Muscle layer of colon (tissue), 2 donors: Measurements from ENCODE around the gene PYM1.

Experiments
- H3K27ac ChIP-seq: one replicate; pipeline ENCODE4 v1.7.0; 2013; ENCODE audit warnings: low read depth, mild to moderate bottlenecking, low read length, moderate library complexity
- H3K27me3 ChIP-seq, 2 donors: one replicate each; pipeline ENCODE4 v1.7.0; 2013; ENCODE audit warnings: low read length in 2 of 2, mild to moderate bottlenecking in 2 of 2; ENCODE audit not compliant: insufficient read depth in 2 of 2, control insufficient read depth in 1 of 2
- H3K36me3 ChIP-seq: one replicate; pipeline ENCODE4 v1.7.0; 2013; ENCODE audit warnings: mild to moderate bottlenecking, low read length; ENCODE audit not compliant: insufficient read depth
- H3K4me1 ChIP-seq: one replicate; pipeline ENCODE4 v1.7.0; 2013; ENCODE audit warnings: mild to moderate bottlenecking, low read length; ENCODE audit not compliant: insufficient read depth
- H3K4me3 ChIP-seq, 2 donors: one replicate each; pipeline ENCODE4 v1.7.0; 2013; ENCODE audit warnings: low read length in 2 of 2, low read depth in 1 of 2, mild to moderate bottlenecking in 1 of 2, moderate library complexity in 1 of 2
- H3K9ac ChIP-seq: one replicate; pipeline ENCODE4 v1.7.0; 2013; ENCODE audit warnings: low read length
- H3K9me3 ChIP-seq: one replicate; pipeline ENCODE4 v1.7.0; 2013; ENCODE audit warnings: mild to moderate bottlenecking, low read length
- donor health status: abdominal sarcoma.
- donor health status: Adenocarcinoma of cecum.

PYM1 gene

GRCh38 chr12:55965240-55965639 is 37.5 kb upstream of the PYM1 start:
- Histone ChIP-seq H3K27ac (no peak overlapping the region), H3K9me3 (no peaks in the 10 kb centered on the region), H3K4me1 (peaks cover 17% of the 10 kb centered on the region), H3K9ac (no peak overlapping the region), H3K36me3 (no peaks in the 10 kb centered on the region), H3K27me3 (no peaks in the 10 kb centered on the region), H3K4me3 (no peak overlapping the region)

- Histone ChIP-seq H3K27me3 (no peaks in the 10 kb centered on the region), H3K27ac (no peak overlapping the region), H3K4me1 (peaks cover 17% of the 10 kb centered on the region), H3K36me3 (no peaks in the 10 kb centered on the region), H3K4me3 (no peak overlapping the region), H3K9ac (no peak overlapping the region), H3K9me3 (no peaks in the 10 kb centered on the region)
Observed at GRCh38 chr12:55963760-55964159, 36.1 kb upstream of the PYM1 start.

GRCh38 chr12:55957106-55957859 is 29.6 kb upstream of the PYM1 start:
- Histone ChIP-seq H3K27ac (no peak overlapping the region), H3K36me3 (peaks cover 13% of the 10 kb centered on the region), H3K9me3 (no peaks in the 10 kb centered on the region), H3K27me3 (no peaks in the 10 kb centered on the region), H3K4me1 (no peaks in the 10 kb centered on the region), H3K4me3 (no peak overlapping the region), H3K9ac (no peak overlapping the region)

- Histone ChIP-seq H3K27ac (no peak overlapping the region), H3K9me3 (no peaks in the 10 kb centered on the region), H3K36me3 (peaks cover 23% of the 10 kb centered on the region)
Observed at GRCh38 chr12:55955800-55956508, 28.3 kb upstream of the PYM1 start.

GRCh38 chr12:55955344-55955743 is 27.6 kb upstream of the PYM1 start:
- Histone ChIP-seq H3K27me3 (no peaks in the 10 kb centered on the region), H3K27ac (no peak overlapping the region), H3K9me3 (no peaks in the 10 kb centered on the region), H3K4me3 (no peak overlapping the region), H3K4me1 (no peaks in the 10 kb centered on the region), H3K9ac (no peak overlapping the region), H3K36me3 (peaks cover 23% of the 10 kb centered on the region)

More at GRCh38 chr12:55955800-55956508, 28.3 kb upstream of the PYM1 start:
- no peaks in the 10 kb centered on the region for H3K27me3 ChIP-seq
- H3K9ac ChIP-seq = no peak overlapping the region
- H3K4me1 ChIP-seq = no peaks in the 10 kb centered on the region
- H3K4me3 ChIP-seq = no peak overlapping the region

- no peaks in the 10 kb centered on the region for H3K9me3 ChIP-seq
- H3K4me1 ChIP-seq = no peaks in the 10 kb centered on the region
- no peaks in the 10 kb centered on the region for H3K27me3 ChIP-seq
- no peak overlapping the region for H3K27ac ChIP-seq
- H3K36me3 ChIP-seq = peaks cover 18% of the 10 kb centered on the region
- H3K9ac ChIP-seq = no peak overlapping the region
- H3K4me3 ChIP-seq = no peak overlapping the region
Observed at GRCh38 chr12:55946553-55946952, 18.9 kb upstream of the PYM1 start.

GRCh38 chr12:55942577-55943136 is 15.0 kb upstream of the PYM1 start:
- no peak overlapping the region for H3K9ac ChIP-seq
- no peaks in the 10 kb centered on the region for H3K9me3 ChIP-seq
- H3K4me3 ChIP-seq = no peak overlapping the region
- H3K27ac ChIP-seq = no peak overlapping the region
- H3K4me1 ChIP-seq = peaks cover 9% of the 10 kb centered on the region
- no peaks in the 10 kb centered on the region for H3K27me3 ChIP-seq
- H3K36me3 ChIP-seq = peaks cover 15% of the 10 kb centered on the region

GRCh38 chr12:55942055-55942454 is 14.4 kb upstream of the PYM1 start:
- H3K4me3 ChIP-seq = no peak overlapping the region
- H3K36me3 ChIP-seq = peaks cover 15% of the 10 kb centered on the region

GRCh38 chr12:55940065-55940732 is 12.5 kb upstream of the PYM1 start:
- H3K4me1 ChIP-seq = peaks cover 9% of the 10 kb centered on the region
- peaks cover 15% of the 10 kb centered on the region for H3K36me3 ChIP-seq
- H3K27ac ChIP-seq = peak overlapping the region; percentile 6
- H3K27me3 ChIP-seq = no peaks in the 10 kb centered on the region
- no peak overlapping the region for H3K9ac ChIP-seq
- H3K9me3 ChIP-seq = no peaks in the 10 kb centered on the region
- peak overlapping the region; percentile 1 to 29 for H3K4me3 ChIP-seq

More at GRCh38 chr12:55942055-55942454, 14.4 kb upstream of the PYM1 start:
- Histone ChIP-seq H3K27ac (no peak overlapping the region), H3K9me3 (no peaks in the 10 kb centered on the region), H3K4me1 (peaks cover 9% of the 10 kb centered on the region), H3K27me3 (no peaks in the 10 kb centered on the region), H3K9ac (no peak overlapping the region)

GRCh38 chr12:55938826-55939501 is 11.3 kb upstream of the PYM1 start:
- no peaks in the 10 kb centered on the region for H3K27me3 ChIP-seq
- no peak overlapping the region for H3K4me3 ChIP-seq
- H3K4me1 ChIP-seq = peaks cover 9% of the 10 kb centered on the region
- H3K9ac ChIP-seq = no peak overlapping the region
- no peak overlapping the region for H3K27ac ChIP-seq
- peaks cover 12% of the 10 kb centered on the region for H3K36me3 ChIP-seq
- H3K9me3 ChIP-seq = no peaks in the 10 kb centered on the region

GRCh38 chr12:55937981-55938380 is 10.3 kb upstream of the PYM1 start:
- no peak overlapping the region for H3K9ac ChIP-seq
- no peak overlapping the region for H3K4me3 ChIP-seq
- H3K9me3 ChIP-seq = no peaks in the 10 kb centered on the region
- H3K4me1 ChIP-seq = peaks cover 10% of the 10 kb centered on the region
- no peaks in the 10 kb centered on the region for H3K27me3 ChIP-seq
- no peak overlapping the region for H3K27ac ChIP-seq
- peaks cover 9% of the 10 kb centered on the region for H3K36me3 ChIP-seq
